ENCODE results near the gene ALX3.
A peak's percentile ranks its signal among the peaks of the same experiment; 100 is the strongest.
"Not testable (repeated sequence)": the region's sequence is repeated elsewhere in the genome, so short reads cannot be mapped to it uniquely, and the experiment has no call there.

Gene ALX3

GRCh38 chr1:110039641-110040040 is 30.8 kb downstream of the ALX3 start:
- H3K36me3 ChIP-seq (ENCODE audit: insufficient read depth, insufficient read length, low read length), result peaks cover 84% of the 10 kb centered on the region
- TF ChIP-seq ZNF274 (IDR thresholded peaks at IDR 0.05; ENCODE audit: low read depth, low read length) (no peak), YY1 (IDR thresholded peaks at IDR 0.05; ENCODE audit: insufficient read depth, insufficient read length) (no peak), SUZ12 (IDR thresholded peaks at IDR 0.05; ENCODE audit: extremely low read depth, insufficient read depth, insufficient read length) (no peak)
- no peak for DNase-seq (ENCODE audit: low read depth, low spot score)
- no peaks in the 10 kb centered on the region for H3K27me3 ChIP-seq (ENCODE audit: insufficient read depth, insufficient read length)
- H3K9me3 ChIP-seq (ENCODE audit: insufficient read depth, low read length), result no peaks in the 10 kb centered on the region
- H3K4me1 ChIP-seq (ENCODE audit: insufficient read depth, insufficient read length), result no peaks in the 10 kb centered on the region
- H3K4me3 ChIP-seq (ENCODE audit: insufficient read length, low read depth), result no peak overlapping the region
- H3K9ac ChIP-seq (ENCODE audit: insufficient read length, low read depth), result no peak overlapping the region

GRCh38 chr1:110038271-110038670 is 32.2 kb downstream of the ALX3 start:
- Histone ChIP-seq H3K4me3 (ENCODE audit: insufficient read length, low read depth) (no peak overlapping the region), H3K4me1 (ENCODE audit: insufficient read depth, insufficient read length) (no peaks in the 10 kb centered on the region), H3K27me3 (ENCODE audit: insufficient read depth, insufficient read length) (no peaks in the 10 kb centered on the region), H3K9me3 (ENCODE audit: insufficient read depth, low read length) (no peaks in the 10 kb centered on the region), H3K9ac (ENCODE audit: insufficient read length, low read depth) (no peak overlapping the region), H3K36me3 (ENCODE audit: insufficient read depth, insufficient read length, low read length) (peaks cover 70% of the 10 kb centered on the region)
- TF ChIP-seq SUZ12 (IDR thresholded peaks at IDR 0.05; ENCODE audit: extremely low read depth, insufficient read depth, insufficient read length) (no peak), YY1 (IDR thresholded peaks at IDR 0.05; ENCODE audit: insufficient read depth, insufficient read length) (no peak), ZNF274 (IDR thresholded peaks at IDR 0.05; ENCODE audit: low read depth, low read length) (no peak)
- DNase-seq (ENCODE audit: low read depth, low spot score), result no peak

- peak; percentile 43 for DNase-seq (ENCODE audit: low read depth, low spot score)
- H3K36me3 ChIP-seq (ENCODE audit: insufficient read depth, insufficient read length, low read length), result peaks cover 41% of the 10 kb centered on the region
- TF ChIP-seq SUZ12 (IDR thresholded peaks at IDR 0.05; ENCODE audit: extremely low read depth, insufficient read depth, insufficient read length) (no peak), ZNF274 (IDR thresholded peaks at IDR 0.05; ENCODE audit: low read depth, low read length) (no peak), YY1 (IDR thresholded peaks at IDR 0.05; ENCODE audit: insufficient read depth, insufficient read length) (no peak)
These were observed 35.2 kb downstream of the ALX3 start for GRCh38 chr1:110035236-110035752.

GRCh38 chr1:110034451-110035235 is 35.8 kb downstream of the ALX3 start, which contains the start of gene STRIP1:
TSS of gene STRIP1 (plus strand) at chr1:110034624. CDS start at chr1:110034638, 14 bp downstream.
- Histone ChIP-seq H3K4me3 (ENCODE audit: insufficient read length, low read depth) (peak within 1 kb of the TSS; percentile 83), H3K9me3 (ENCODE audit: insufficient read depth, low read length) (no peaks in the 10 kb centered on the region), H3K4me1 (ENCODE audit: insufficient read depth, insufficient read length) (no peaks in the 10 kb centered on the region), H3K9ac (ENCODE audit: insufficient read length, low read depth) (peak within 1 kb of the TSS; percentile 93), H3K36me3 (ENCODE audit: insufficient read depth, insufficient read length, low read length) (peaks cover 34% of the 10 kb centered on the region), H3K27me3 (ENCODE audit: insufficient read depth, insufficient read length) (no peaks in the 10 kb centered on the region)
- no peak for TF ChIP-seq SUZ12 (IDR thresholded peaks at IDR 0.05; ENCODE audit: extremely low read depth, insufficient read depth, insufficient read length)
- peak; percentile 100 for TF ChIP-seq YY1 (IDR thresholded peaks at IDR 0.05; ENCODE audit: insufficient read depth, insufficient read length)
- DNase-seq (ENCODE audit: low read depth, low spot score), result peak; percentile 96

More at GRCh38 chr1:110035236-110035752, 35.2 kb downstream of the ALX3 start:
- H3K27me3 ChIP-seq (ENCODE audit: insufficient read depth, insufficient read length), result no peaks in the 10 kb centered on the region
- H3K9me3 ChIP-seq (ENCODE audit: insufficient read depth, low read length), result no peaks in the 10 kb centered on the region
- peak overlapping the region; percentile 93 for H3K9ac ChIP-seq (ENCODE audit: insufficient read length, low read depth)
- no peaks in the 10 kb centered on the region for H3K4me1 ChIP-seq (ENCODE audit: insufficient read depth, insufficient read length)
- peak overlapping the region; percentile 83 for H3K4me3 ChIP-seq (ENCODE audit: insufficient read length, low read depth)

GRCh38 chr1:110034040-110034450 is 36.4 kb downstream of the ALX3 start:
- Histone ChIP-seq H3K36me3 (ENCODE audit: insufficient read depth, insufficient read length, low read length) (peaks cover 28% of the 10 kb centered on the region), H3K4me3 (ENCODE audit: insufficient read length, low read depth) (peak overlapping the region; percentile 83), H3K4me1 (ENCODE audit: insufficient read depth, insufficient read length) (no peaks in the 10 kb centered on the region), H3K27me3 (ENCODE audit: insufficient read depth, insufficient read length) (no peaks in the 10 kb centered on the region), H3K9ac (ENCODE audit: insufficient read length, low read depth) (no peak overlapping the region), H3K9me3 (ENCODE audit: insufficient read depth, low read length) (no peaks in the 10 kb centered on the region)
- no peak for DNase-seq (ENCODE audit: low read depth, low spot score)
- TF ChIP-seq ZNF274 (IDR thresholded peaks at IDR 0.05; ENCODE audit: low read depth, low read length), result no peak
- no peak for TF ChIP-seq YY1 (IDR thresholded peaks at IDR 0.05; ENCODE audit: insufficient read depth, insufficient read length)
- no peak for TF ChIP-seq SUZ12 (IDR thresholded peaks at IDR 0.05; ENCODE audit: extremely low read depth, insufficient read depth, insufficient read length)

- Histone ChIP-seq H3K27me3 (ENCODE audit: insufficient read depth, insufficient read length) (no peaks in the 10 kb centered on the region), H3K4me3 (ENCODE audit: insufficient read length, low read depth) (no peak overlapping the region), H3K36me3 (ENCODE audit: insufficient read depth, insufficient read length, low read length) (peaks cover 22% of the 10 kb centered on the region), H3K9me3 (ENCODE audit: insufficient read depth, low read length) (no peaks in the 10 kb centered on the region), H3K9ac (ENCODE audit: insufficient read length, low read depth) (no peak overlapping the region), H3K4me1 (ENCODE audit: insufficient read depth, insufficient read length) (no peaks in the 10 kb centered on the region)
- TF ChIP-seq YY1 (IDR thresholded peaks at IDR 0.05; ENCODE audit: insufficient read depth, insufficient read length) (no peak), ZNF274 (IDR thresholded peaks at IDR 0.05; ENCODE audit: low read depth, low read length) (no peak), SUZ12 (IDR thresholded peaks at IDR 0.05; ENCODE audit: extremely low read depth, insufficient read depth, insufficient read length) (no peak)
- no peak for DNase-seq (ENCODE audit: low read depth, low spot score)
These were observed 37.1 kb downstream of the ALX3 start for GRCh38 chr1:110033421-110033820.

- TF ChIP-seq YY1 (IDR thresholded peaks at IDR 0.05; ENCODE audit: insufficient read depth, insufficient read length) (no peak), SUZ12 (IDR thresholded peaks at IDR 0.05; ENCODE audit: extremely low read depth, insufficient read depth, insufficient read length) (no peak), ZNF274 (IDR thresholded peaks at IDR 0.05; ENCODE audit: low read depth, low read length) (no peak)
- no peak overlapping the region for H3K4me3 ChIP-seq (ENCODE audit: insufficient read length, low read depth)
- no peaks in the 10 kb centered on the region for H3K27me3 ChIP-seq (ENCODE audit: insufficient read depth, insufficient read length)
- H3K4me1 ChIP-seq (ENCODE audit: insufficient read depth, insufficient read length), result no peaks in the 10 kb centered on the region
- no peak for DNase-seq (ENCODE audit: low read depth, low spot score)
- H3K9ac ChIP-seq (ENCODE audit: insufficient read length, low read depth), result no peak overlapping the region
- peaks cover 12% of the 10 kb centered on the region for H3K36me3 ChIP-seq (ENCODE audit: insufficient read depth, insufficient read length, low read length)
- H3K9me3 ChIP-seq (ENCODE audit: insufficient read depth, low read length), result no peaks in the 10 kb centered on the region
These were observed 38.1 kb downstream of the ALX3 start for GRCh38 chr1:110032327-110032726.

- H3K9me3 ChIP-seq (ENCODE audit: insufficient read depth, low read length); H3K4me3 ChIP-seq (ENCODE audit: insufficient read length, low read depth); H3K9ac ChIP-seq (ENCODE audit: insufficient read length, low read depth); DNase-seq (ENCODE audit: low read depth, low spot score); H3K4me1 ChIP-seq (ENCODE audit: insufficient read depth, insufficient read length); H3K27me3 ChIP-seq (ENCODE audit: insufficient read depth, insufficient read length); H3K36me3 ChIP-seq (ENCODE audit: insufficient read depth, insufficient read length, low read length): not testable (repeated sequence)
These were observed 39.8 kb downstream of the ALX3 start for GRCh38 chr1:110030687-110031086.

All from NT2/D1 (cell line).